GM21786 (cell line): ENCODE results near the gene RYR2.
"Not testable (repeated sequence)": the region's sequence is repeated elsewhere in the genome, so short reads cannot be mapped to it uniquely, and the experiment has no call there.

Source experiments
- ATAC-seq: cut with Tn5 transposase; IDR thresholded peaks from one replicate; pipeline ENCODE4 v1.9.1; 2021; ENCODE audit not compliant: unreplicated experiment

The RYR2 gene

GRCh38 chr1:237763751-237764150, 721.8 kb downstream of the RYR2 start:
- ATAC-seq = no peak

DNA sequence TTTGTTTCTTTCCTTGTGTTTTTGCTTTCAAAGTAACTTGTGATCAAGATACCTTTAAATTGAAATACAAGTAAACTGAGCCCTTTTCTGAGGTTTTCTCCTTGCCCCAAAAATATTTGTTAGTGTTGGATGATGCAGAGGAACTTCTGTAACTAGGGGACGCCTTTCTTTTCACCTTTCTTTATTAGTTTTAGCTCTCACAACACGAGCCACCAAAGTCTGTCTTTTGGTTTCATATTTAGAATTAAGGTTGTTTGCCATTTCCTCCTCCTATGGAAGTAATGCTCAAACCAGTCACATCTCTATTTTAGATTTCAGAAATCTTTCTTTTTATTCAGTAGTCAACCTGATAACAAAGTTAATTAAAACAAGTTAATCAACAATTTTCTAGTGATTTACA, 727.9 kb downstream of the RYR2 start:
- no peak for ATAC-seq

- ATAC-seq = no peak
Measured at GRCh38 chr1:237772009-237772408, 730.0 kb downstream of the RYR2 start.

- no peak for ATAC-seq
Measured at GRCh38 chr1:237774246-237774645, 732.3 kb downstream of the RYR2 start.

- ATAC-seq = no peak
Measured at GRCh38 chr1:237779356-237779755, 737.4 kb downstream of the RYR2 start.

DNA sequence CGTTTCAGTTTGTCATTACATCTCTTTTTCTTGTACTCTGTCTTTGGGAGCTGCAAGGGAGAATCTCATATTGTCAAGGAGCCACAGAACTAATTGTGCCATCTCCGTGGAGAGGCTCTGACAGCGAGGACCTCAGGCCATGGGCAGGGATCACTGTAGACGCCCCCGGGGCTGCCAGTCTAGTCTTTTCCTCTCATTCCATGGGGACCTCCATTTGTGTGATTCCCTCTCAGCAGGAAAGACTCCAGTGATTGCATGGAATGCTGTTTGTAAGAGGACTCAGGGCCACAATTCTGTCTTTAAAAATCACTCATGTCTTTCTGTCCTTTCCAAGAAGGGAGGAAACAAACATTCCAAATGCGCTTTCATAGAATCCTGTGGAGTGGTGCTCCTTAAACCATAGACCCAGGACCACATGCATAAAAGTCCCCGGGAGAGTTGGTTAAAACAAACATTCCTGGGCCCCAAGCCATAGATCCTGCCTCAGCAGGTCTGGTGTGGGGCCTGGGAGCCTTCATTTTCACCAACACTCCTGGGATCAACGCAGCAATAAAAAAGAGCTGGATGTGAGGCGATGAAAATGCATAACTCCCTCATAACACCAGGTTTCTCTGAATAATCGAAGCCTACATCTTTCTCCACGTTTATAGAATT, 744.2 kb downstream of the RYR2 start:
- ATAC-seq = no peak

DNA sequence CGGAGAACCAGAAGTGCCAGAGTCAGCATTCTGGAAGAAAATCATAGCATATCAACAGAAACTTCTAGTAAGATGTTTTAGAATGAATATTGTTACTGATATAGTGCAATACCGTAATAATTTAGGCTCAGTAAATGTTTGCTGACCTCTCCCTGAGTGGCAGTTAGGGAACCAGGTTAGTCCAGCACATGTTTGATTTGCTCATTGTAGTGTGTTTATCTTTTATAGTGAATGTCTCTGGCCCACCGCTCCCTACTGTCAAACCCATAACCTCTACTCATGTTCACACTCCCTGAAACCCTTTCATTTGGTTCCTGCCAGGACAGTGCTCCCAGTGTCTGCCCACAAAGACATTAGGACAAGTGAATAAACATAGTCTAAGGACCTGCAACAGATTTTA, 746.1 kb downstream of the RYR2 start:
- ATAC-seq = no peak

GRCh38 chr1:237789619-237790018, 747.6 kb downstream of the RYR2 start:
- no peak for ATAC-seq

GRCh38 chr1:237791592-237791991, 749.6 kb downstream of the RYR2 start:
- ATAC-seq = no peak

GRCh38 chr1:237792149-237792548, 750.2 kb downstream of the RYR2 start:
- no peak for ATAC-seq

- no peak for ATAC-seq
Measured at GRCh38 chr1:237792726-237793125, 750.7 kb downstream of the RYR2 start.

GRCh38 chr1:237794071-237794470, 752.1 kb downstream of the RYR2 start:
- no peak for ATAC-seq

GRCh38 chr1:237795558-237795957, 753.6 kb downstream of the RYR2 start:
- no peak for ATAC-seq

- peak; percentile 98 for ATAC-seq
Measured at GRCh38 chr1:237799762-237800474, 757.9 kb downstream of the RYR2 start.

- no peak for ATAC-seq
Measured at GRCh38 chr1:237804516-237804915, 762.5 kb downstream of the RYR2 start.

GRCh38 chr1:237809099-237809498, 767.1 kb downstream of the RYR2 start:
- no peak for ATAC-seq

- ATAC-seq = no peak
Measured at GRCh38 chr1:237811633-237812032, 769.6 kb downstream of the RYR2 start.

- ATAC-seq = no peak
Measured at GRCh38 chr1:237812061-237812460, 770.1 kb downstream of the RYR2 start.

DNA sequence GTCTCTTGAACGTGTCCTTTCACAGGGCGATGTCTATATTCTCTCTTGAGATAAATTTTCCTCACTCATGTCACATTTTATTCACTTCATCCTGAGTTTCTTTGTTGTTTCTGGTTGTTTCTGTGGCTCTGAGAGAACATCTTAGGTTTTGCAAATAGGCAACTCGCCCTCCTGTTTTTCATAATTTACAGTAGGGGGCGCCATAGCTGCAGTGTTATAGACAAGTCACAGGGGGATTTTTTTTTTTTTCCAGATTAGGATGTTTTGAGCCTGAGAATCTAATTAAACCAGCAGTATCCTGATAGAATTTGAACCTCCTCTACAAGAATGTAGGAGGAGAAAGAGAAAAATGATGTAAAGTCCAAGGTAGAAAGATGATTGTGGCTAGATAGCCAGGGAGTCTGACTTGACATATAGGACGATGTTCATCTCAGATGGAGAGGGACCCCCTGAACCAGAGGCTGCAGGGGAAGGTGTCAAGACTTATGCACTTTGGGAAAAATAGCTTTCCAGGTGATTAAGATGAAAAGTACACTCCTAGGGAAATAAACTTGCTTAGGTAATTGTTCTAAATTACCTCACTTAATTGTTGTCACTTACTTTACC, 772.4 kb downstream of the RYR2 start:
- ATAC-seq = no peak

- ATAC-seq = no peak
Measured at GRCh38 chr1:237817277-237817676, 775.3 kb downstream of the RYR2 start.

DNA sequence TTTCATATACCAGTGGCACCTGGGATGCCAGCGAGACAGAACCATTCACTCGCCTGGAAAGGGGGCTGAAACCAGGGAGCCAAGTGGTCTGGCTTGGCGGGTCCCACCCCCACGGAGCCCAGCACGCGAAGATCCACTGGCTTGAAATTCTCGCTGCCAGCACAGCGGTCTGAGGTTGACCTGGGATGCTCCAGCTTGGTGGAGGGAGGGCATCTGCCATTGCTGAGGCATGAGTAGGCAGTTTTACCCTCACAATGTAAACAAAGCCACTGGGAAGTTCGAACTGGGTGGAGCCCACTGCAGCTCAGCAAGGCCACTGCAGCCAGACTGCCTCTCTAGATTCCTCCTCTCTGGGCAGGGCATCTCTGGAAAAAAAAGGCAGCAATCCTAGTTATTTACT, 778.6 kb downstream of the RYR2 start:
- ATAC-seq = not testable (repeated sequence)

DNA sequence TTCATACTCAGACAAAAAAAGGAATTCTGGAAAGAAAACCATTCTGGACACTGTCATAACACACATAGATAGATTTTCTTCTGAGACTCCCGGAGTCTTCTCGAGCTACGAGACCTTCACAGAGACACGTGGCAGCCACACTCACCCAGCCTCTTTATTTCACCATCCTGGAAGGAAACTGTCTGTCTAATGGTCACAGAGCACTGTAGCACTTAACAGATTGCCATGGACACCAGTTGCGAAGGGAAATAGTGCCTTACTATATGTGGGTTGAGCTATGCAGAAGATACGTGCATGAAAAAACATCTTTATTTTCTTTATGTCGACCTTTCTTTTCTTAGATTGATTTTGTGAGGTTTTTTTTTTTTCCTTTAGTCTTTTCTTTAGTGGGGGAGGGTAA, 790.9 kb downstream of the RYR2 start:
- no peak for ATAC-seq
